Right lobe of liver (tissue), 6 donors: ENCODE results near the gene ZNF346. TPM values are rescaled to one million over a fixed set of nuclear protein-coding genes. Genes with fewer than 3 reads are reported as not detected.

Source experiments
- ATAC-seq, 4 donors: fragments of 200-7000 bp; cut with Tn5 transposase; one replicate each; pipeline ENCODE4 v1.9.1; 2020; ENCODE audit warnings: mild to moderate bottlenecking in 4 of 4, moderate library complexity in 4 of 4
- DNase-seq, 3 donors: peaks; one replicate each; pipeline ENCODE4 v3.0.0-alpha.2; 2020
- H3K27ac ChIP-seq, 3 donors: fragments of 200-600 bp; one replicate each; pipeline ENCODE4 v1.8.0; 2022
- H3K27me3 ChIP-seq, 2 donors: fragments of 200-600 bp; one replicate each; pipeline ENCODE4 v1.8.0; 2022
- H3K36me3 ChIP-seq, 4 donors: fragments of 200-600 bp; sonication (generic) in 1 of 4; one replicate each; pipeline versions ENCODE4 v1.5.1 to v1.8.0; 2017 to 2022; ENCODE audit warnings: control low read depth in 1 of 4
- H3K4me1 ChIP-seq, 4 donors: fragments of 200-600 bp; sonication (generic) in 1 of 4; one replicate each; pipeline versions ENCODE4 v1.5.1 to v1.8.0; 2017 to 2022; ENCODE audit warnings: control low read depth in 1 of 4
- H3K4me3 ChIP-seq, 3 donors: fragments of 200-600 bp; one replicate each; pipeline ENCODE4 v1.8.0; 2022
- H3K9me3 ChIP-seq, 4 donors: fragments of 200-600 bp; sonication (generic) in 1 of 4; one replicate each; pipeline versions ENCODE4 v1.5.1 to v1.8.0; 2017 to 2022; ENCODE audit warnings: control low read depth in 1 of 4
- CTCF ChIP-seq, 4 donors: fragments of 200-600 bp in 3 of 4; fragments of 450-650 bp in 1 of 4; IDR thresholded peaks; one replicate each; pipeline versions ENCODE4 v1.5.1 to v1.8.0; 2016 to 2022; ENCODE audit warnings: antibody characterized with exemption in 4 of 4, mild to moderate bottlenecking in 2 of 4
- POLR2A ChIP-seq: fragments of 450-650 bp; IDR thresholded peaks from one replicate; pipeline ENCODE4 v1.6.1; 2017; ENCODE audit warnings: antibody characterized with exemption, mild to moderate bottlenecking
- WGBS: methylation state at CpG from one replicate; pipeline ENCODE4 v1.1.6; 2018; ENCODE audit warnings: low coverage, low lambda C conversion rate; ENCODE audit not compliant: insufficient coverage; ENCODE audit errors: missing lambda C conversion rate; 5-methylcytosine and 5-hydroxymethylcytosine counted together
- intact Hi-C, 2 donors: fragments of 100-400 bp; cut with DNase I; formaldehyde crosslinking; loops; one replicate each; pipeline versions ENCODE4 v1.11.2 to v1.14.1; 2022
- total RNA-seq, 6 experiments: library from RNA; depleted of rRNA in 2 of 6; stranded (reverse); fragments of >200 nt in 2 of 6; fragmentation: NEBNext Ultra II Directional in 3 of 6; extraction: Animal tissue kit (Norgen Biotek cat#: 25700) in 3 of 6; gene quantifications; one replicate each; pipeline versions ENCODE4 v1.1.0 to v1.2.4, GENCODE V29; 2016 to 2023
- donor health status: DM: no; HTN: yes; CAD: no.
- donor health status: DM: no; HTN: no; CAD: no.
- donor health status: DM: no; HTN: no; CAD: no.
- donor health status: DM: no; HTN: yes; CAD: no.
- donor health status: DM: no; HTN: yes; CAD: no.

The ZNF346 gene
- total RNA-seq, 6 experiments from 2014 or later = 5.3 to 7.4 (median 6.0) TPM

DNA sequence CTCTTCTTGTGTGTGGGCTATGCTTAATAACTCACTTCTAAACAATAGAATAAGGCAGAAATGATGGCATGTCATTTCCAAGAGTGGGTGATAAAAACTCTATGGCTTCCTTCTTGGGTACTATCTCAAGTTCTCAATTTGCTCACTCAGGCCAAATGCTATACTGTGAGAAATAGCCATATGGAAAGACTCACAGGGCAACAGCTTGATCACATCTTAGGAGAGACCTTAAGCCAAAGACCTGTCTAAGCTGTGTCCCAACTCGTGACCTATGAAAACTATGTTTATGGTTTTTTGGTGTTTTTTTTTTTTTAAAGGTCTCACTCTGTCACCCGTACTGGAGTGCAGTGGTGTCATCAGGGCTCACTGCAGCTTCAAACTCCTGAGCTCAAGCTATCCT lies 13.8 kb upstream of the ZNF346 start:
- Histone ChIP-seq H3K9me3 (no peaks in the 10 kb centered on the region), H3K27ac (no peak overlapping the region), H3K27me3 (no peaks in the 10 kb centered on the region), H3K4me1 (peaks cover 0 to 15% (median 8%) of the 10 kb centered on the region in 4 donors), H3K36me3 (no peaks in the 10 kb centered on the region), H3K4me3 (no peak overlapping the region)
- no peak for ATAC-seq
- intact Hi-C loops = no loop called here
- no peak for DNase-seq
- 38% methylated on average over 2 of the region's 2 CpGs for WGBS
- TF ChIP-seq CTCF (IDR thresholded peaks at IDR 0.05) = no peak
- no peak for TF ChIP-seq POLR2A

DNA sequence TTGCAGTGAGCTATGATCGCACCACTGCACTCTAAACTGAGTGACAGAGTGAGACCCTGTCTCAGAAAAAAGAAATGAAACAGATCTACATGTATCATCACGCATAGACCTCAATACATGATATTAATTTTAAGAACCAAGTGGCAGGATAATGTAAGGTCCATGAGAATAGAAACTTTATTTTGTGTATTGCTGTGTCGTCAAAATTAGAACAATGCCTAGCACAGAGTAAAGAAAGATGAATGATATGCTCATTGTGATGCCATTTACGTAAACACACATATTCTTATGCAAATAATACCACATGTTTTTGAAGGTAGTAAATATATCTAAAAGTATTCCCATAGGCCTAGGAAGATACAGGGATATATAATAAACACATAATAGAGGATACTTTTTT lies 12.3 kb upstream of the ZNF346 start:
- H3K27ac ChIP-seq = no peak overlapping the region
- WGBS = 94% methylated on average over 4 of the region's 4 CpGs
- peaks cover 0 to 5% (median 2%) of the 10 kb centered on the region in 4 donors for H3K4me1 ChIP-seq
- H3K4me3 ChIP-seq = no peak overlapping the region
- DNase-seq (no peak), ATAC-seq (no peak)
- H3K9me3 ChIP-seq = no peaks in the 10 kb centered on the region
- intact Hi-C loops = no loop called here
- TF ChIP-seq POLR2A (no peak), CTCF (IDR thresholded peaks at IDR 0.05) (no peak)
- H3K27me3 ChIP-seq = no peaks in the 10 kb centered on the region
- no peaks in the 10 kb centered on the region for H3K36me3 ChIP-seq

GRCh38 chr5:177015156-177015555 lies 7.3 kb upstream of the ZNF346 start:
- no peak overlapping the region for H3K4me3 ChIP-seq
- H3K27ac ChIP-seq = no peak overlapping the region
- no peaks in the 10 kb centered on the region for H3K27me3 ChIP-seq
- no peaks in the 10 kb centered on the region for H3K4me1 ChIP-seq
- no peak for DNase-seq
- no peak for ATAC-seq
- no peaks in the 10 kb centered on the region for H3K9me3 ChIP-seq
- intact Hi-C loops = no loop called here
- TF ChIP-seq POLR2A = no peak
- TF ChIP-seq CTCF (IDR thresholded peaks at IDR 0.05) = no peak
- WGBS = 94% methylated on average over 2 of the region's 4 CpGs
- H3K36me3 ChIP-seq = no peaks in the 10 kb centered on the region

DNA sequence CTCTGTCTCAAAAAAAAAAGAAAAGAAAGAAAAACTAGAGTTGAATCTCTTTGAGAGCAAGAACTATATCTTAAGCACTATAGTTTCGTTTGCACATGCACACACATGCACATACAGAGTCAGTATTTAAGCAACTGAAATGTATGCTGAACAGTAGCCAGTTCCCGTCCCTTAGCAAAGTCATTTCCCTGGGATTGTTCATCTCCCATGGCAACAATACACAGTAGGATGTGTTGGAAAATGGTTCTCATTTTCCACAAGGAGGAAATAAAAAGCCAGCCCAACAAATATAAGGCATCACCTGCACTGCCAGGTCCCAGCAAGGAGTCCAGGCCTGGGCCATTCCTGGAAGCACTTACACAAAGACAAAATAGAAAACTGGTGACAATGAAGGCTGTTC lies 4.2 kb upstream of the ZNF346 start:
- WGBS = 90% methylated on average over 2 of the region's 2 CpGs
- no peak for TF ChIP-seq POLR2A
- no peak for TF ChIP-seq CTCF (IDR thresholded peaks at IDR 0.05)
- Histone ChIP-seq H3K9me3 (no peaks in the 10 kb centered on the region), H3K27me3 (no peaks in the 10 kb centered on the region), H3K36me3 (no peaks in the 10 kb centered on the region), H3K4me1 (peaks cover 0 to 3% (median 0%) of the 10 kb centered on the region in 4 donors), H3K27ac (no peak overlapping the region), H3K4me3 (no peak overlapping the region)
- ATAC-seq (no peak), DNase-seq (no peak)
- intact Hi-C loops = no loop called here

- no peak overlapping the region for H3K27ac ChIP-seq
- H3K4me3 ChIP-seq = no peak overlapping the region
- H3K27me3 ChIP-seq = no peaks in the 10 kb centered on the region
- no peaks in the 10 kb centered on the region for H3K36me3 ChIP-seq
- ATAC-seq (no peak), DNase-seq (no peak)
- WGBS = 94% methylated on average over 2 of the region's 2 CpGs
- no peaks in the 10 kb centered on the region for H3K9me3 ChIP-seq
- TF ChIP-seq POLR2A (no peak), CTCF (IDR thresholded peaks at IDR 0.05) (no peak)
- intact Hi-C loops = no loop called here
- H3K4me1 ChIP-seq = peaks cover 0 to 6% (median 0%) of the 10 kb centered on the region in 4 donors
Measured at GRCh38 chr5:177020033-177020432, 2.5 kb upstream of the ZNF346 start.
